Urinary bladder (tissue), 4 donors: Measurements from ENCODE around the gene WDR18. TPM values are rescaled to one million over a fixed set of nuclear protein-coding genes. Genes with fewer than 3 reads are reported as not detected.

Source experiments
- DNase-seq: peaks from one replicate; pipeline ENCODE4 v3.0.0-alpha.2; 2015; ENCODE audit errors: extremely low spot score
- H3K27ac ChIP-seq: one replicate; pipeline ENCODE4 v1.5.1; 2013; ENCODE audit warnings: low read depth, mild to moderate bottlenecking, moderate library complexity
- H3K36me3 ChIP-seq: one replicate; pipeline ENCODE4 v1.6.1; 2013; ENCODE audit warnings: mild to moderate bottlenecking, moderate library complexity; ENCODE audit not compliant: insufficient read depth
- H3K4me1 ChIP-seq: one replicate; pipeline ENCODE4 v1.6.1; 2013; ENCODE audit warnings: mild to moderate bottlenecking, moderate library complexity; ENCODE audit not compliant: insufficient read depth
- H3K4me3 ChIP-seq: one replicate; pipeline ENCODE4 v1.5.1; 2013; ENCODE audit warnings: low read depth, low read length
- WGBS: extraction: QIAGEN DNeasy Blood & Tissue Kit; methylation state at CpG from one replicate; pipeline ENCODE4 v1.1.7; 2013; 5-methylcytosine and 5-hydroxymethylcytosine counted together
- polyA plus RNA-seq: library from polyadenylated mRNA; stranded (reverse); fragments of 200-250 nt; gene quantifications from one replicate; pipeline ENCODE4 v1.2.3, GENCODE V29; 2013
- total RNA-seq: library from RNA; depleted of rRNA; stranded (reverse); fragments of >200 nt; gene quantifications from one replicate; pipeline ENCODE4 v1.2.3, GENCODE V29; 2014
- donor health status: healthy with polysubstance abuse.
- donor health status: healthy.

WDR18 gene
- total and polyA plus RNA-seq, 2 donors: 23.3 to 36.6 TPM

- Histone ChIP-seq H3K36me3 (peaks cover 6% of the 10 kb centered on the region), H3K4me3 (no peak overlapping the region), H3K27ac (no peak overlapping the region), H3K4me1 (no peaks in the 10 kb centered on the region)
- 94% methylated on average over 73 of the region's 73 CpGs for WGBS
- no peak for DNase-seq
These were observed 23.5 kb downstream of the WDR18 start for GRCh38 chr19:1007399-1008251.

GRCh38 chr19:1008268-1009040 is 24.3 kb downstream of the WDR18 start:
- H3K4me3 ChIP-seq: no peak overlapping the region

GRCh38 chr19:1009041-1009980 is 25.2 kb downstream of the WDR18 start:
- H3K27ac ChIP-seq: peak overlapping the region; percentile 59
- WGBS: 68% methylated on average over 92 of the region's 92 CpGs
- no peaks in the 10 kb centered on the region for H3K4me1 ChIP-seq
- DNase-seq: no peak
- H3K4me3 ChIP-seq: no peak overlapping the region
- peaks cover 6% of the 10 kb centered on the region for H3K36me3 ChIP-seq

More at GRCh38 chr19:1008268-1009040, 24.3 kb downstream of the WDR18 start:
- Histone ChIP-seq H3K36me3 (peaks cover 6% of the 10 kb centered on the region), H3K27ac (no peak overlapping the region), H3K4me1 (no peaks in the 10 kb centered on the region)
- no peak for DNase-seq
- WGBS: 91% methylated on average over 45 of the region's 45 CpGs

GRCh38 chr19:1009981-1010538 is 25.9 kb downstream of the WDR18 start:
- Histone ChIP-seq H3K36me3 (peaks cover 6% of the 10 kb centered on the region), H3K4me3 (no peak overlapping the region), H3K27ac (peak overlapping the region; percentile 53), H3K4me1 (no peaks in the 10 kb centered on the region)
- WGBS: 78% methylated on average over 29 of the region's 29 CpGs
- DNase-seq: no peak

GRCh38 chr19:1010586-1011510 is 26.7 kb downstream of the WDR18 start:
- no peak overlapping the region for H3K4me3 ChIP-seq
- no peak overlapping the region for H3K27ac ChIP-seq
- DNase-seq: no peak
- WGBS: 94% methylated on average over 56 of the region's 56 CpGs
- H3K36me3 ChIP-seq: peaks cover 6% of the 10 kb centered on the region
- no peaks in the 10 kb centered on the region for H3K4me1 ChIP-seq

- no peaks in the 10 kb centered on the region for H3K4me1 ChIP-seq
- no peak overlapping the region for H3K27ac ChIP-seq
- no peak for DNase-seq
- H3K4me3 ChIP-seq: no peak overlapping the region
- 90% methylated on average over 36 of the region's 36 CpGs for WGBS
- H3K36me3 ChIP-seq: peaks cover 6% of the 10 kb centered on the region
These were observed 27.7 kb downstream of the WDR18 start for GRCh38 chr19:1011831-1012333.

- no peak overlapping the region for H3K4me3 ChIP-seq
- no peak overlapping the region for H3K27ac ChIP-seq
- peaks cover 6% of the 10 kb centered on the region for H3K36me3 ChIP-seq
- WGBS: 92% methylated on average over 17 of the region's 18 CpGs
- no peak for DNase-seq
- H3K4me1 ChIP-seq: peaks cover 2% of the 10 kb centered on the region
These were observed 28.2 kb downstream of the WDR18 start for GRCh38 chr19:1012334-1012733.

- peaks cover 6% of the 10 kb centered on the region for H3K36me3 ChIP-seq
- no peak overlapping the region for H3K4me3 ChIP-seq
- H3K4me1 ChIP-seq: peaks cover 2% of the 10 kb centered on the region
- 92% methylated on average over 10 of the region's 10 CpGs for WGBS
- no peak overlapping the region for H3K27ac ChIP-seq
- DNase-seq: no peak
These were observed 29.1 kb downstream of the WDR18 start for GRCh38 chr19:1013218-1013617.

GRCh38 chr19:1014161-1015060 is 30.3 kb downstream of the WDR18 start:
- no peak for DNase-seq
- no peak overlapping the region for H3K27ac ChIP-seq
- H3K4me1 ChIP-seq: peaks cover 5% of the 10 kb centered on the region
- no peak overlapping the region for H3K4me3 ChIP-seq
- 93% methylated on average over 49 of the region's 49 CpGs for WGBS
- peaks cover 6% of the 10 kb centered on the region for H3K36me3 ChIP-seq

- no peak for DNase-seq
- 86% methylated on average over 29 of the region's 29 CpGs for WGBS
- peaks cover 9% of the 10 kb centered on the region for H3K4me1 ChIP-seq
- H3K27ac ChIP-seq: no peak overlapping the region
- peaks cover 6% of the 10 kb centered on the region for H3K36me3 ChIP-seq
- H3K4me3 ChIP-seq: no peak overlapping the region
These were observed 31.1 kb downstream of the WDR18 start for GRCh38 chr19:1015061-1015781.
